ENCODE data around the gene CIC. TPM values are rescaled to one million over a fixed set of nuclear protein-coding genes. Genes with fewer than 3 reads are reported as not detected.
A peak's percentile ranks its signal among the peaks of the same experiment; 100 is the strongest.

The CIC gene
- total RNA-seq, 3 donors from 2014 or later: 20.2 to 25.6 (median 24.9) TPM

- H3K36me3 ChIP-seq: no peaks in the 10 kb centered on the region
- H3K4me3 ChIP-seq: no peak overlapping the region
- TF ChIP-seq POLR2A (IDR thresholded peaks at IDR 0.05) (no peak), CTCF (IDR thresholded peaks at IDR 0.05) (no peak)
- intact Hi-C loops (cut with DNase I; ENCODE audit: low total_unique reads): loop anchor here (2.0 kb wide), 1 partner anchor 65 kb away; no protein-coding TSS in a partner anchor
- no peaks in the 10 kb centered on the region for H3K4me1 ChIP-seq
- H3K27me3 ChIP-seq: no peaks in the 10 kb centered on the region
- DNase-seq (ENCODE audit: low spot score in 2 of 2): no peak
- no peak overlapping the region for H3K27ac ChIP-seq
- no peaks in the 10 kb centered on the region for H3K9me3 ChIP-seq
Observed at GRCh38 chr19:42311657-42312056, 42.6 kb downstream of the CIC start.

DNA sequence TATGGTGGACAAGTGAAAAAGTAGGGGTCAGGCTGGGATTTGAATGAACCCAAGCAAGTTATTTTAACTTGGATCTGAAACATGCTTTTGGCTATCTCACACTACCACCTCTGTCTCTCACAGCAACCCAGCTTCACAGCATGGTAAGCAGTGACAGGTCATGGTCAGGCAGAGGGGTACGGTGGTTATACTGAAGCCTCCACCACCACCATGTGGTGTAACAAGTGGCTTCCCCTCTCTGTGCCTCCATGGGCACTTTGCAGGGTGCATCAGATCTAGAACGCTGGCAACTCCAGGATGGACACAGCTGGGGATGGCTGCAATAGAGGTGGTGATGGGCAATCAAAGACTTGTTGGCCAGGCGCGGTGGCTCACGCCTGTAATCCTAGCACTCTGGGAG is 43.3 kb downstream of the CIC start:
- Histone ChIP-seq H3K27me3 (no peaks in the 10 kb centered on the region), H3K4me1 (no peaks in the 10 kb centered on the region), H3K9me3 (no peaks in the 10 kb centered on the region), H3K36me3 (no peaks in the 10 kb centered on the region), H3K4me3 (no peak overlapping the region), H3K27ac (no peak overlapping the region)
- TF ChIP-seq CTCF (IDR thresholded peaks at IDR 0.05) (no peak), POLR2AphosphoS5 (IDR thresholded peaks at IDR 0.05) (no peak), POLR2A (IDR thresholded peaks at IDR 0.05) (no peak)
- intact Hi-C loops (cut with DNase I; ENCODE audit: low total_unique reads): loop anchor here (2.0 kb wide), 1 partner anchor 64 kb away; no protein-coding TSS in a partner anchor
- no peak for DNase-seq (ENCODE audit: low spot score in 2 of 2)

DNA sequence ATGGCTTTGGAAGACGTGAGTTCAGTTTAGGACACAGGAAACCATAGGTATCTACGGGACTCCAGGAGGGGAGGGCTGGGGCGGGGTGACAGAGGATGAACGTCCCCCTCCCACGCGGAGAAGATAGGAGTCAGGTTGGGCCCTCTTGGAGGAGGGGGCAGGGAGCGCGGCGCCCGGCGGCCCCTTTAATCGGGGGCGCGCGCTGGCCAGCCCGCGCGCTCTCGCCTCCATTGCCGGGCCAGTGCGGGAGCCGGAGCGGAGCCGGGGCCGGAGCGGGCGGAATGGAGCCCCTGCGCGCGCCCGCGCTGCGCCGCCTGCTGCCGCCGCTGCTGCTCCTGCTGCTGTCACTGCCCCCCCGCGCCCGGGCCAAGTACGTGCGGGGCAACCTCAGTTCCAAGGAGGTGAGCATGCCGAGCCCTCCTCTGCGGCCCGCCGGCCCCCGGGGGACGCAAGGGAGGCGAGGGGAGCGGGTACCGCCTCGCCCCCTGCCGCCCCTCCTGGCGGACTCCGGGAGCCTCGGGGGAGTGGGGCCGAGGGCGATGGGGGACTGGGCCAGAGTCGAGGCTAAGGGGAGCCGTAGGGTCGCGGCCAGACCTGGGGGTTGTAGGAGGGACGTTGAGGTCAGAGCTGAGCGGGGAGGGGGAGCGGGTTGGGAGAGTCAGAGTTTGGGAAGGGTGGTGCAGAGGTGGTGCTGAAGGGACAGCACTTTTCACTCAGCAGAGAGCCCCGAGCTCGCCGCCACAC is 44.2 kb downstream of the CIC start, which contains the start of gene TMEM145:
TMEM145 (plus strand) TSS at position 214 of the 744 bp plus-strand sequence; CDS start at position 282, 68 bp downstream.
- H3K27ac ChIP-seq: no peak within 1 kb of the TSS
- H3K27me3 ChIP-seq: no peaks in the 10 kb centered on the region
- TF ChIP-seq CTCF (IDR thresholded peaks at IDR 0.05): peak in 2 of 3 donors; percentile 13 to 17
- no peak for TF ChIP-seq POLR2AphosphoS5 (IDR thresholded peaks at IDR 0.05)
- no peak for DNase-seq (ENCODE audit: low spot score in 2 of 2)
- peak within 1 kb of the TSS; percentile 21 to 64 (median 55) for H3K4me3 ChIP-seq
- no peaks in the 10 kb centered on the region for H3K4me1 ChIP-seq
- H3K36me3 ChIP-seq: no peaks in the 10 kb centered on the region
- intact Hi-C loops (cut with DNase I; ENCODE audit: low total_unique reads): loop anchor here (2.0 kb wide), 1 partner anchor 64 kb away; no protein-coding TSS in a partner anchor
- H3K9me3 ChIP-seq: no peaks in the 10 kb centered on the region

DNA sequence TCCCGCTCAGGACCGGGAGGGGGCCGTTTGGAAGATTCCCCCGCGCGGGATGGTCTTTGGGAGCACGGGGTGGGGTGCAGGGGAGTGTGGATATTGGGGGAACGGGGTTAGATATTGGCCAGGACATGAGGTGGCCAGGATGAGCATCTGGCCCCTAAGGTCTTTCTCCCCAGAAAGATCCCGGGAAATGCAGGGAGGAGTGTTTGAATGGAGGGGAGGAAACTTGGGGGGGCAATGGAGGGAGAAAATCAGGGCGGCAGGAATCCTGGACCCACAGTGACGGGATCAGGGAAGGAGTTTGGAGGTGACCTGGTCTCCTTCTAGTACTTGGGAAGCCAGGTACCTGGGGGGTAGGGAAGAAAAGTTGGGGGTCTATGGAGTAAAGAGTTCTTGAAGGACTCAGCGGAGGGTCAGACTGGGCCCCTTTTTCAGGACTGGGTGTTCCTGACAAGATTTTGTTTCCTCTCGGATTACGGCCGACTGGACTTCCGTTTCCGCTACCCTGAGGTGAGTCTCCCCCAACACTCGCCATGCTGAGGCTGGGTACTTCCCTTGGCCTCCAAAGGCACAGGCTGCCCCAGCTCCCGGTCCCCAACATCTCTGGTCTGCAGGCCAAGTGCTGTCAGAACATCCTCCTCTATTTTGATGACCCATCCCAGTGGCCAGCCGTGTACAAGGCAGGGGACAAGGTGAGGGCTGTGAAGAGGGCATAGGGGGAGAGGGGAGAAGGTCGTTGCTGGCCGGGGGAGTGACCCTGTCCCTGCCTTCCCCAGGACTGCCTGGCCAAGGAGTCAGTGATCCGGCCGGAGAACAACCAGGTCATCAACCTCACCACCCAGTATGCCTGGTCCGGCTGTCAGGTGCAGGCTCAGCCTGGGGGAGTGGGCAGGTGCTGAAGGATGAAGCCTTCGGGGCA is 45.0 kb downstream of the CIC start:
- no peaks in the 10 kb centered on the region for H3K4me1 ChIP-seq
- peak in 1 of 3 donors; percentile 3 for TF ChIP-seq CTCF (IDR thresholded peaks at IDR 0.05)
- TF ChIP-seq POLR2A (IDR thresholded peaks at IDR 0.05): no peak
- no peaks in the 10 kb centered on the region for H3K36me3 ChIP-seq
- no peak overlapping the region for H3K27ac ChIP-seq
- no peaks in the 10 kb centered on the region for H3K9me3 ChIP-seq
- no peak for DNase-seq (ENCODE audit: low spot score in 2 of 2)
- H3K27me3 ChIP-seq: no peaks in the 10 kb centered on the region
- peak overlapping the region in 2 of 3 donors; percentile 55 to 64 for H3K4me3 ChIP-seq
- intact Hi-C loops (cut with DNase I; ENCODE audit: low total_unique reads): loop anchor here (2.0 kb wide), 1 partner anchor 63 kb away; no protein-coding TSS in a partner anchor
